Stimulated activated CD4-positive, alpha-beta T cell treated with anti-CD3 and anti-CD28 coated beads, Interleukin-15, amount 100 ng/mL, for 24 hours (primary cell): Measurements from ENCODE around the gene TMEM214.

Experiments
- DNase-seq: peaks from one replicate; pipeline ENCODE4 v3.0.0-alpha.2; 2020

Gene TMEM214

GRCh38 chr2:27032495-27033252 lies at the start of gene TMEM214:
TSS of gene TMEM214 (plus strand) at chr2:27032965. CDS start at chr2:27033016, 51 bp downstream.
- peak; percentile 91 for DNase-seq

DNA sequence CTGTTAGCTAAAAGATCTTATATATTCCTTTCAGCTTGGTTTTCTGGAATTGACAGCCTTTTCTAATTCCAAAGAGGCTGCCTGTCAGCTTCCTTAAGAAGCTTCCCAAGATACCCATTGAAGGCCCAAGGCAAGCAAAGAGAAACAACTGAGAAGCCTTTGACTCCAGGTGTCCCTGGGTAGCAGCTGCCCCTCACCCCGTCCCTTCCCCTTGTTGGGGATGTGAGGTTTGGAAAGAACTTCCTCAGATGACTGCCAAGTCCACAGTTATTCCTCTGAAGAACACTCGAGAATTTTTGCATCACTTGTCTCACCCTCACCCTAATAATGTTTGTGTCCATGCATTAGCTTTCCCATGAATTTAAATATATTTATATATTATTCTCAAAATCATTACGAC lies 49.0 kb upstream of the TMEM214 start:
- DNase-seq, result no peak

DNA sequence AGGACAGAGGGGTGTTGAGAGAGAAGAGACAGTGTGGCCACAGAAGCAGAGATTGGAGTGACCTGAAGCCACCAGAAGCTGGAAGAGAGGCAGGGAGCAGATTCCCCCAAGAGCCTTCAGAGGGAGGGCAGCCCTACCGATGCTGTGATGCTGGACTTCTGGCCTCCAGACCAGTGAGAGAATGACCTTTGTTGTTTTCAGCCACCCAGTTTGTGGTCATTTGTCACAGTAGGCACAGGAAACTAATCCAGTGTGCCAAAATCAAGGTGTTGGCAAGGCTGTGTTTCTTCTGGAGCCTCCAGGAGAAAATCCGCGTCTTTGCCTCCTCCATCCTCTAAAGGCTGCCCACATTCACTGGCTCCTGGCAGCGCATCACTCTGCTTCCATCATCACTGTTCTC lies 47.0 kb upstream of the TMEM214 start:
- no peak for DNase-seq

DNA sequence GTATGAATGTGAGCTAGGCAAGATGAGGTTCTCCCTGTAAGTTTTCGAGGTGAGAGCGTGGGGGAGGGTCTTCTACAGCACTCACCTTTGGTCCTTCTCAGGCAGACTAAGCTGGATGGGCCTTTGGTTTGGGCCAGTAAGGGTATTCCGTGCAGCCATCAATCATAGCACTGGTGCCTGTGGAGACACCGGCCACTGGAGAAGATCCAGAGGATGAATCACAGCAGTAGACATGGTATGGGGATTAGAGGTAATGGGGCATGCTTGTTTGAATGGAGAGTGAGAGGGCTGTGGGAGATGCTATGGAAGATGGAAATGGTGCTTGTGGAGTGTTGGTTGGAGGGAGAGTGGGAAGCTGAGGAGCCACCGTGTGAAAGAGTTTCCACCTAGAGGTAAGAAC lies 46.2 kb upstream of the TMEM214 start:
- DNase-seq, result no peak

DNA sequence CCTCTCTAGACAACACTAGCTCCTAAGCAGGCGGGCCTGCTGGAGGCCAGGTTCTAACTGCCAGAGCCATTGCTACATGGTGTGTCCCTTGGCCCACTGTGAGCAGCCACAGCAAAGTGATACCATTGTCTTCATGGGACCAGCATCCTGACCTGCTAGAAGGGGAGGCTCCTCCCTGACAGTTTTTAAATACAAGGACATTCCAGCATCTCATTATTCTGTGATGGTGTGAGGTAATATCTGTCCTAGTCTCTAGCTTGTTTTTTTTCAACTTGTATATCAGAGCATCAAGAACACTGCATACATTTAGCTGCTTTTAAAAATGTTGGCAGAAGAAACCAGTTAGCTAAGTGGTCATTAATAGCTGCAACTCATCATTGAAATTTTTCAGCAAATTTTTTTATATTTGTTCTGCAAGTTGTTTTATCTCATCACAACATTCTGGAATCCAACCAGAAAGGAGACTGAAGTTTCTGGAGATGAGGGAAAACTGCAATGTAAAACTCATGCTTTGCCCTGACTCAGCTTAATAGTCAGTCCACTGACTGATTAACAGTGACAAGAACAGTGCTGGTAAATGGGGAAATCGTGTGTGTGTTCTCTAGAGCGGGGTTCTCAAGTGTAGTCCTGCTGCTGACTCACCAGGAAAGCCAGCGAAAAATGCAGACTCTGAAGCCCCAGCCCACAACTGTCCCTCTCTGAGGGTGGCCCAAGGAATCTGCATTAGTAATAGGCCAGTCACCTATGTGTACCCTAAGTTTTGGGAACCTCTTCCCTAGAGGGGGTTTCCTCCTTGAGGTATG lies 44.5 kb upstream of the TMEM214 start:
- DNase-seq, result no peak

DNA sequence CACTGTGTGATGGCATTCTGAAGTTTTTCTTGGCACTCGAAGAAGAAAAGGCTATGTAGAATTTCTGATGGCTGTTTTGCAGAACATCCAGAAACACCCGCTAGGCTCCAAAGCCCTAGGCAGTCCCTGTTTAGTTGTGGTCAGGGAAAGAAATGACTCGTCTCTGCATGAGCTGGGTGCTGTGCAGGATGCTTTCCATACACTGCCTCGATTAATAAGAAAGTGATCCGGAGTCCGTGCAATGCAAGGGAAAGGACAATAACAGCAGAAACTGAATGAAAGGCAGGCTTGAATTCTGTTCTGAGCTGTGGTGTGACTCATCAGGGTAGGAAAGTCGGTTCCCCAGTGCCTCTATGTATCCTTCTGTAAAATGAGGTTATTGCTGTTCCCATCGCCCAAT lies 43.6 kb upstream of the TMEM214 start:
- DNase-seq, result no peak

- no peak for DNase-seq
Observed at GRCh38 chr2:26991717-26992116, 41.0 kb upstream of the TMEM214 start.

GRCh38 chr2:26993768-26994167 lies 39.0 kb upstream of the TMEM214 start:
- no peak for DNase-seq

DNA sequence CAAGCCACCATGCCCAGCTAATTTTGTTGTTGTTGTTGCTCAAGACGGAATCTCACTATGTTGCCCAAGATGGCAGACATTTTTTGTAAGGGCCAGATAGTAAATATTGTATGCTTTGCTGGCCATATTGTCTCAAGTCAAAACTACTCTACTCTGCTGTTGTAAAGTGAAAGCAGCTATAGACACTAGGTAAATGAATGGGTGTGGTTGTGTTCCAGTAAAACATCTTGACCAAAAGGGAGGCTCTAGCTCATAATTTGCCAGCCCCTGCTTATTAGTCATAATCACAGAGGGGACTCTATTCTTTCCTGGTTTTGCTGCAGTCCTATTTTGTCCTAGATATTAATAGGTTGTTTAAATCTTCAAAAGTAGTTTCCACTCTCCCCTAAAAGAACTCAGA lies 37.8 kb upstream of the TMEM214 start:
- no peak for DNase-seq

DNA sequence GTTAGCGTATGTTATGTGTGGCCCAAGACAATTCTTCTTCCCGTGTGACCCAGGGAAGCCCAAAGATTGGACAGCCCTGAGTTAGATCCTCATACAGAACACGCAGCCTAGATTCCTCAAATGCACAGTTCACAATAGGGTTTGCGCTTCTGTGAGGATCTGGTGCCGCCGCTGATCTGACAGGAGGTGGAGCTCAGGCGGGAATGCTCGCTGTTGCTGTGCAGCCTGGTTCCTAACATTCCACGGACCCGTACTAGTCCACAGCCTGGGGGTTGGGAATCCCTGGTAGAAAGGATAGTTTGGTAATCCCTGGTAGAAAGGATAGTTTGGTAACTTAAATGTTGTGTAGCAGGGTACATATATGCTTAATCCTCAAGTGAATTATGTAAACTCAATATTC lies 35.4 kb upstream of the TMEM214 start:
- no peak for DNase-seq

GRCh38 chr2:26998323-26998722 lies 34.4 kb upstream of the TMEM214 start:
- DNase-seq, result no peak

- no peak for DNase-seq
Observed at GRCh38 chr2:27000228-27000627, 32.5 kb upstream of the TMEM214 start.

DNA sequence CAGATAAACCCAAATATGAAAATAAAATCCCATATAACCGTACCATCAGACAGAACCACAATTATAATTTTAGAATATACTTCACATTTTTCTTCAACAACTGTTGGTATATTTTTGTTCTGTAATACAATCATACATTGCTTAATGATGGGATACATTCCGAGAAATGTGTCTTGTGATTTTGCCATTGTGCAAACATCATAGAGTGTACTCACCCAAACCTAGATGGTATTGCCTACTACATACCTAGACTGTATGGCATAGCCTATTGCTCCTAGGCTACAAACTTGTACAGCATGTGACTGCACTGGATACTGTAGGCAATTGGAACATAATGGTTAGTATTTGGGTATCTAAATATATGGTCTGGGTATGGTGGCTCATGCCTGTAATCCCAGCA lies 31.8 kb upstream of the TMEM214 start:
- no peak for DNase-seq

DNA sequence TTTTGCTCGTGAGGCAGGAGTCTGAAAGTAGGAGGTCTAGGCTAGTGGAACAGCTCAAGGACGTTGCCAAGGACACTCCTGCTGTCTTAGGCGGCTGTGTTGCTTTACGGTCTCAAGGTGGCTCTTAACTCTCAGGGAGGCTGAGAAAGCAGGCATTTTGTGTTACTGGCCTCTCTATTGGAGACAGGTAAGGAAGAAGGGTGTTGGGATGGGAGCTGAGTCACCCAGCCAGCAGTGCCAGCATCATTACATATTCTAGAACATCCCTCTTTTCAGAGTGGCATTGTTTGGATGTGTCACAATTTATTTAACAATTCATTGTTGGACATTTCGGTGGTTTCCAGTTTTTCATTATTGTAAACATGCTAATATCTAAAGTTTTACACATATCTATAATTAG lies 30.8 kb upstream of the TMEM214 start:
- DNase-seq, result no peak

DNA sequence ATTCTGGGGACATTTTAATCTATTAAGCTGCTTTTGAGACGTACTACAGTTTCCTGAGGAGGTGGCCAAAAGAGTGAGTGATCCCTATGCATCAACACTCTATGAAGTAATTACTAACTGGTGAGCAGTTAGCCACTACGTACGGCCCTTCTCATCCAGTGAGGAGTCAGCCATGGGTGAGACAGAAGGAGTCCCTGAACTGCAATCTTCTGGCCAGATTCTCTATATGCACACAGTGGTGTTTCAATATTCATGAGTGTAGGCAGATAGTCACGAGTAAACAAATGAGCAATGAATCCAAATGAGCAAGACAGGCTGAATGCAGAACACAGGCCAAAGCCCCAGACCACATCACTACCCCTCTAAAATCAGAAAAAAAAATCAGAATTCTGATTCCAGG lies 29.8 kb upstream of the TMEM214 start:
- DNase-seq, result no peak

GRCh38 chr2:27003857-27004256 lies 28.9 kb upstream of the TMEM214 start:
- DNase-seq, result no peak

- DNase-seq, result no peak
Observed at GRCh38 chr2:27006602-27007415, 26.0 kb upstream of the TMEM214 start.

DNA sequence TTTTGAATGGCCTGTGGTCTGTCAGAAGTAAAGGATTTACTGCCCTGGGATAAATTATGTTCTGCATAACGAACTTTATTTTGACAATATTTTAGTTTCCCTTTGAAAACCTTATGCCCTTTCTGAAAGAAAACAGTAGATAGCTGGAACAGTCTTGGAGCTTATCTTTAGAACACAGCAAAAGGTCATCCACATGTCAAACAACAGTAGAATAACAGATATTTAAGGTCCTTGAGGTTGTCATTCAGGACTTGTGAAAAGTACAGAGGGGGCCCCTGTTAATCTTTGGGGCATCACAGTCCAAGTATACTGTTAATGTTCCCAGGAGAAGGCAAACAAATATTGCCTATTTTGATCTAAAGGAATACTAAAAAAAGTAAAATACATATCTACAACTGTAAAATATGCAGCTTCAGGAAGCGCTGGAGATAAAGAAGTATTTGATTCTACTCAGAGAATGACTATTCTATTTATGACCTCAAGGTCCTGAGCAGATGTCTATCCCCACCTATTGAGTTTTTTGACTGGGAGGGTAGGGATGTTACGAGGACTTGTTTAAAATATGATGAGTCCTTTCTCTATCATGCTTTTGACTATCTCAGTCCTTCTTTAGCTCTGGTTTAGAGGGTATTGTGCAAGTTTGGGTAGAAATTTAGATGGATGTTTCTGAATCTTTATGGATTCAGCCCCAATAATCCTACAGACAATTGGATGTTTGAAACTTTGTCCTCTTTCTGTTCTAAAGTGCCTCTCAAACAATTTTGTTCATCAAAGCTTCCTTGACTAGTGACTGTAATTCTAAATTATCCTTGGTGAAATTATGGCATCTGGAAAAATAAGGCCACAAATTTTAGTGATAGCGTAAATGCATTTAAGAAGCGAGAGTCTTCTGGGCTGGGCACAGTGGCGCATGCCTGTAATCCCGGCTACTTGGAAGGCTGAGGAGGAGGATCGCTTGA lies 25.1 kb upstream of the TMEM214 start:
- no peak for DNase-seq

- DNase-seq, result no peak
Observed at GRCh38 chr2:27008678-27009077, 24.1 kb upstream of the TMEM214 start.

- no peak for DNase-seq
Observed at GRCh38 chr2:27009083-27009482, 23.7 kb upstream of the TMEM214 start.

DNA sequence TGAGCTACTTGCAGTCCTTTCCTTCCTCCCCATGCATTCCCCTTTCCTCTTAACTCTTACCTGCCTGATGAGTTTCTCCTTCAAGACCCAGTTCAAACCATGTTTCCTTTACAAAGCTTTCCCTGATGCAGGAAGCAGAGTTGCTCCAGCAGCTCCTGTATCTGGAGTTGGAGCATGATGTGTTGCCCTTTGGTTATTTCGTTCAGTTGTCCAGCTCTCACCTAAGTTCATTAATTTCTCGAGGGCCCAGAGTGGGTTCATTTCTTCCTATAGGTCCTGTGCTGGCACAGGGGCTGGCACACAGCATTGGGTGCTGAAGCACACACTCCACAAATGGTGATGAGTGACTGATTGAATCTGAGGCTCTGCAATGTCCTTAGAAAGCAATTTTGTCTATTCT lies 23.0 kb upstream of the TMEM214 start:
- no peak for DNase-seq

DNA sequence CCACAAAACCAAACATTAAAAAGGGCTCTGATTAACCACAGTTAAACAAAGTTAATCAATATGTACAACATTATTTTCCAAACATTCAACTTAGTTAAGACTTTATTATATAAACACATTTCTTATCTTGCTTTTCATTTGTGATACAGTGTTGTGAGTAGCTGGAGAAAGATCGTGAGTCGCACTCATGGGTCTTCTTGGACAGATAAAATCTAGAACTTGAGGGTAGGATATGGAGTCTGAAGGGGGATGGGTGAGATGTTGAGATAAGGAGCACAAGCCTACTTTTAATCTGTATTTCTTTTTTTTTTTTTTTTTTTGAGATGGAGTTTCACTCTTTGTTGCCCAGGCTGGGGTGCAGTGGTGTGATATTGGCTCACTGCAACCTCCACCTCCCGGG lies 22.6 kb upstream of the TMEM214 start:
- DNase-seq, result no peak
